Spleen (tissue), 7 donors: ENCODE results near the gene ADAMTS3.

ENCODE experiments used
- CTCF ChIP-seq, 11 experiments: fragments of 200-600 bp in 7 of 11; fragments of 450-650 bp in 4 of 11; sonication (generic) in 4 of 11; IDR thresholded peaks in 8 of 11; conservative IDR thresholded peaks in 3 of 11; 1 replicate in 7 of 11; 2 replicates in 4 of 11; pipeline versions ENCODE4 v1.4.0 to v1.8.0; 2016 to 2021; ENCODE audit warnings: antibody characterized with exemption in 11 of 11, inconsistent platforms in 4 of 11, mild to moderate bottlenecking in 1 of 11
- POLR2AphosphoS5 ChIP-seq, 3 donors: sonication (generic); formaldehyde crosslinking; IDR thresholded peaks; one replicate each; pipeline ENCODE4 v1.5.1; 2017; ENCODE audit warnings: antibody characterized with exemption in 3 of 3
- donor health status: DM: no; HTN: no; CAD: no; lungs with moderate emphysema.
- donor health status: DM: no; HTN: no; CAD: no.
- donor health status: DM: no; HTN: no; CAD: no.

- no peak for TF ChIP-seq POLR2AphosphoS5 (IDR thresholded peaks at IDR 0.05)
- no peak for TF ChIP-seq CTCF (IDR thresholded peaks at IDR 0.05 in 8 of 11, conservative IDR thresholded peaks at IDR 0.05 in 3 of 11)
These were observed 12.0 kb downstream of the ADAMTS3 start for GRCh38 chr4:72557021-72557420.
